Kidney epithelial cell (primary cell): ENCODE results near the gene ASIC2. TPM values are rescaled to one million over a fixed set of nuclear protein-coding genes. Genes with fewer than 3 reads are reported as not detected.

Experiments
- DNase-seq: peaks from one replicate; pipeline ENCODE4 v3.0.0-alpha.2; 2010; ENCODE audit warnings: low read depth
- H3K27me3 ChIP-seq: 2 replicates; pipeline ENCODE4 v1.6.0; 2011; ENCODE audit warnings: low read length; ENCODE audit not compliant: control insufficient read depth, insufficient read depth
- H3K36me3 ChIP-seq: 2 replicates; pipeline ENCODE4 v1.5.1; 2011; ENCODE audit warnings: low read length; ENCODE audit not compliant: control insufficient read depth, insufficient read depth
- H3K4me3 ChIP-seq: 2 replicates; pipeline ENCODE4 v1.5.1; 2011; ENCODE audit warnings: low read depth, mild to moderate bottlenecking, control low read depth, low read length
- CTCF ChIP-seq: IDR thresholded peaks from 2 replicates; pipeline ENCODE4 v1.5.1; 2011; ENCODE audit warnings: mild to moderate bottlenecking, moderate library complexity, low read length, control low read depth, inconsistent platforms; ENCODE audit not compliant: insufficient read depth, poor library complexity, severe bottlenecking
- total RNA-seq: library from RNA; depleted of rRNA; stranded (reverse); fragments of >200 nt; gene quantifications from 2 replicates; pipeline ENCODE4 v1.2.3, GENCODE V29; 2015

The ASIC2 gene
- total RNA-seq, 1 donor from 2014 or later = 0.25 TPM

DNA sequence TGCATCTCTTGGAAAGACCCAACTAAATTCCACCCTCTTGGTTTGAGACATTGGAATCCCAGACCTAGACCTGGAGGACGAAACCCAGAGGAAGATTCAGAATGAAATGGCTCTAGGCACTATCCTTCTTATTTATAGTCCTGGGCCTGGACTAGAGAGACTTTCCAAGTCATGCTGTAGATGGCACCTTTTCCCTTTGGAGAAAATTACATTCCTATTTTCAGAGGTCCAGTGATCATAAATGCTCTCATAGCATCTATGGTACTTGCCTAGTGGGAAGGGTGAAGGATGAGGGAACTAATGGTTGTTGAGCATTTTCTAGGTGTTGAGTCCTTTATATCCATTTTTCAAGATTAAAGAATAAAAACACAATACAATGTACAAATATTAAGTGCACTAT, 264.3 kb downstream of the ASIC2 start:
- no peak overlapping the region for H3K4me3 ChIP-seq
- peaks cover 2% of the 10 kb centered on the region for H3K27me3 ChIP-seq
- peak; percentile 21 for TF ChIP-seq CTCF
- H3K36me3 ChIP-seq = no peaks in the 10 kb centered on the region
- no peak for DNase-seq

DNA sequence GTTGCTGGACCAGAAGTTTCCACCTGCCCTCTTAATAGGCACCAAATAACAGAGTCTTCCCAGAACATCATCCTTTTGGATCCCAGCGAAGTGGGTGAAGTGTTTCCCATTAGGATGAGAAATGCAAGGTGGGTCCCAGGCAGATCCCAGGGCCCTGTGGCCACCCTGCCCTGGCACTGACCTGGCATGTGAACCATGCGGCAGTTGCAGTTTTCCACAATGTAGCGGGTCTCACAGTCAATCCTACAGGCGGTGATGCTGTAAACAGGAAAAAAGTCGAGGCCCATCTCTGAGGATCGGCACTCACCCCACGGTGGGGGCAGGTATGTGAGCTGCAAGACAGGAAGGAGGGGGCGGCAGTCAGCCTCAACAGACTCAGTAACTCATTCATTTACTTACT, 265.0 kb downstream of the ASIC2 start:
- no peaks in the 10 kb centered on the region for H3K36me3 ChIP-seq
- no peak for TF ChIP-seq CTCF
- no peak overlapping the region for H3K4me3 ChIP-seq
- DNase-seq = no peak
- peaks cover 2% of the 10 kb centered on the region for H3K27me3 ChIP-seq

- Histone ChIP-seq H3K36me3 (no peaks in the 10 kb centered on the region), H3K27me3 (peaks cover 2% of the 10 kb centered on the region), H3K4me3 (no peak overlapping the region)
- no peak for TF ChIP-seq CTCF
- DNase-seq = no peak
Measured at GRCh38 chr17:33024688-33025486, 268.2 kb downstream of the ASIC2 start.

- no peak for DNase-seq
- Histone ChIP-seq H3K4me3 (no peak overlapping the region), H3K27me3 (peaks cover 2% of the 10 kb centered on the region), H3K36me3 (no peaks in the 10 kb centered on the region)
- no peak for TF ChIP-seq CTCF
Measured at GRCh38 chr17:33023790-33024189, 269.3 kb downstream of the ASIC2 start.

DNA sequence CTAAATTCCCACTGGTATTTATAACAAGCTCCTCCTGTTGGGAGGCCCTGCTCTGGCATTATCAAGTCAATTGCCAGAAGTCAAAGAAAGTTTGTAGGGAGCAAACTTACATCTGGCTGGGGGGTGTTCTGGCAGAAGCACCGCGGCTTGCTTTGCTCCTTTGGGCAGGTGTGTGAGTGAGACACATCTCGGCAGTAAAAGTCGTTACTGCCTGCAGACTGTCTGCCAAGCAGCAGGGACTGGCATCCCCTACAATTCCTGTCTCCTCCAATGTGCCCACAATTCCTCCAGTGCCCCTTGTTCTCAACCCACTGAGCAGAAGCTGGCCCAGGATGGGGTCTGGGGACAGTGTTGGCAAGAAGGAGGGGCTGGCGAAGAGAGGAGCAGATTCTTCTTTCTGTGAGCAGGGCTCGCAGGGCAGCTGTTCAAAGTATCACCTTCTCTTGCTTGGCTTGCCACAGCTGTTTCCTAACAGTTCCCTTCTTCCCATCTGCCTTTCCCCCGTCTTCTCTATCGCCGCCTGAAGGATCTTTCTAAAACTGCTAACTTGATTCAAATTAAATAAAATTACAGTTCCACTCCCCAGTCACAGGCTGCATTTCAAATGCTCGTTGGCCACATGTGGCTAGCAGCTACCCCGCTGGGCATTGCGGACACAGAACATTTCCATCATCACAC, 271.2 kb downstream of the ASIC2 start:
- peaks cover 2% of the 10 kb centered on the region for H3K27me3 ChIP-seq
- no peak for DNase-seq
- TF ChIP-seq CTCF = peak; percentile 14
- no peak overlapping the region for H3K4me3 ChIP-seq
- H3K36me3 ChIP-seq = no peaks in the 10 kb centered on the region
